Measurements from ENCODE around the gene HMGXB3.

Gene HMGXB3

GRCh38 chr5:149990518-149991376 lies 9.8 kb upstream of the HMGXB3 start:
- DNase-seq (ENCODE audit: low read depth) = peak; percentile 73
- H3K4me3 ChIP-seq (ENCODE audit: low read length) = no peak overlapping the region
- TF ChIP-seq CTCF (conservative IDR thresholded peaks at IDR 0.05; ENCODE audit: low read length) = peak; percentile 96

- DNase-seq (ENCODE audit: low read depth) = peak; percentile 20
- TF ChIP-seq CTCF (conservative IDR thresholded peaks at IDR 0.05; ENCODE audit: low read length) = no peak
- no peak overlapping the region for H3K4me3 ChIP-seq (ENCODE audit: low read length)
Observed at GRCh38 chr5:149993471-149993870, 7.1 kb upstream of the HMGXB3 start.

- no peak for DNase-seq (ENCODE audit: low read depth)
- no peak for TF ChIP-seq CTCF (conservative IDR thresholded peaks at IDR 0.05; ENCODE audit: low read length)
- H3K4me3 ChIP-seq (ENCODE audit: low read length) = no peak overlapping the region
Observed at GRCh38 chr5:149995385-149996204, 4.9 kb upstream of the HMGXB3 start.

GRCh38 chr5:149996205-149996890 lies 4.2 kb upstream of the HMGXB3 start:
- no peak for TF ChIP-seq CTCF (conservative IDR thresholded peaks at IDR 0.05; ENCODE audit: low read length)
- H3K4me3 ChIP-seq (ENCODE audit: low read length) = no peak overlapping the region
- DNase-seq (ENCODE audit: low read depth) = no peak

GRCh38 chr5:149998281-149998680 lies 2.3 kb upstream of the HMGXB3 start:
- no peak overlapping the region for H3K4me3 ChIP-seq (ENCODE audit: low read length)
- TF ChIP-seq CTCF (conservative IDR thresholded peaks at IDR 0.05; ENCODE audit: low read length) = no peak
- DNase-seq (ENCODE audit: low read depth) = no peak

GRCh38 chr5:149999359-149999758 lies 1.2 kb upstream of the HMGXB3 start:
- H3K4me3 ChIP-seq (ENCODE audit: low read length) = peak overlapping the region; percentile 96
- no peak for TF ChIP-seq CTCF (conservative IDR thresholded peaks at IDR 0.05; ENCODE audit: low read length)
- DNase-seq (ENCODE audit: low read depth) = no peak
